HG02884 (cell line): ENCODE measurements around the gene PSD2.

ENCODE experiments used
- ATAC-seq: cut with Tn5 transposase; IDR thresholded peaks from one replicate; pipeline ENCODE4 v1.9.1; 2021; ENCODE audit warnings: mild to moderate bottlenecking, moderate library complexity; ENCODE audit not compliant: unreplicated experiment

PSD2 gene

DNA sequence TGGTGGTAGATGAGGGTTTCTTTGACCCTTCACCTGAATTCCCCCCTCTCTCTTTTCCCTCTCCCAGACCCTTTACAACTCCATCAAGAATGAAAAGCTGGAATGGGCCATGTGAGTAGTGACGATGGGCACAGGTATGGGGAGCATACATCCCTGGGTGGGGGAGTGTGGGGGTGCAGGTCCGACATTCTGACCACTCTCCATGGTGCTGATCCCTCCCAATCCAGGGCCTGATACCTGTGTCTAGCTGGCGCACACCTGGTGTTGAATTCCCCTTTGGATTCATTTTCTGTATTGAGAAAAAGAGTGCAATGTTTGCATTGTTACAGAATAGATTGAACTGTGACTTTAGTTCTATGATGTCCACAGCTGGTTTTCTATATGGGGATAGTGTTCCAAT is 40.0 kb downstream of the PSD2 start:
- no peak for ATAC-seq

DNA sequence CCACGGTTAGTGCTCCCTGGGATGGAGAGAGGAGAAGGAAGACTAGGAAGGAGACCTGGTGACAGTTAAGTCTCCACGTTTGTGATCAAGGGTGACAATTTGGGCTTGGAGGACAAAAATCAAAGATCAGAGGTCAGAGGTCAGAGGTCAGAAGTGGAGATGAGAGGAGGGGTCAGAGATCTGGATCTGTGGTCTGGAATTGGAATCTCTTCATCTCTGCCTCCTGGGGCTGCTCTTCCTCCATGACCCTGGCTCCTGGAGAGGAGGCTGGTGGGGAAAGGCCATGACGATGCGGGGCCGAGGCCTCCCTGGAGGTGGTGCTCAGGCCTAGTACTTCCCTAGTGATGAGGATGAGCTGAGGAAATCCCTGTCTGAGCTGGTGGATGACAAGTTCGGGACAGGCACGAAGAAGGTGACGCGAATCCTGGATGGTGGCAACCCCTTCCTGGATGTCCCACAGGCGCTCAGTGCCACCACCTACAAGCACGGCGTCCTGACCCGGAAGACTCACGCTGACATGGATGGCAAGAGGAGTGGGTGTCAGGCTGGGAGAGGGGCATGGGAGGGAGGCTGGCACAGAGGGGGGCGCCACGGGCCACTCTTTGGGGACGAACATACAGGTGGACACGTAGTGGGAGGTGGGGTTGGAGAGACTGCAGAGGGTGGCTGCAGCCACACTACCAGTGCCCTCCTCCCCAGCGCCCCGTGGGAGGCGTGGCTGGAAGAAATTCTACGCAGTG is 41.0 kb downstream of the PSD2 start:
- ATAC-seq = no peak

DNA sequence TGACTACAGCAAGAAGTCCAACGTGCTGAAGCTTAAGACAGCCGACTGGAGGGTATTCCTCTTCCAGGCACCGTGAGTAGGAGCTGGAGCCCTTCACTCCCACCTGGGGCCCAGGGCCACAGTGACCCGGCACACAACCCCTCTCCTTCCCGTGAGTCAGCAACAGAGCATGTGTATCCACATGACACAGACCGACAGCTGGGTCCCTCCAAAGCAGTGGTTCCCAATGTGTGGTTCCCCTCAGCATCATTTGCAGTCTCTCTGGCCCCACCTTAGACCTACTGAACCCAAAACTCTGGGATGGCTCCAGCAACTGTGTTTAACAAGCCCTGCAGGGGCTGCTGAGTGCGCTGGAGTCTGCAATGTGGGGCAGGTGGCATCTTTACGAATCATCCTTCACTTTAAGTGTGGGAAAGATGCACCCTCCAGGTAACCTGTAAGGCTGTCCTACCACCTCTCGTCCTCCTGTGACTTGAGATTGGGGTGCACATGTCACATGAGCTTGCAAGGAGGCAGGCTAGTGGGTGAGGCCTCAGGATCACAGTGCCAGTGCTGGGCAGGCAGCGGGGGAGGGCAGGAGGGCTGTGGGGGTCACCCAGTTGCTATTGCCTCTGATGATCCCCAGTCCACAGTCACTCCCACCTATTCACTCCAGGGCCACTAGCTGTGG is 42.2 kb downstream of the PSD2 start:
- ATAC-seq = no peak

DNA sequence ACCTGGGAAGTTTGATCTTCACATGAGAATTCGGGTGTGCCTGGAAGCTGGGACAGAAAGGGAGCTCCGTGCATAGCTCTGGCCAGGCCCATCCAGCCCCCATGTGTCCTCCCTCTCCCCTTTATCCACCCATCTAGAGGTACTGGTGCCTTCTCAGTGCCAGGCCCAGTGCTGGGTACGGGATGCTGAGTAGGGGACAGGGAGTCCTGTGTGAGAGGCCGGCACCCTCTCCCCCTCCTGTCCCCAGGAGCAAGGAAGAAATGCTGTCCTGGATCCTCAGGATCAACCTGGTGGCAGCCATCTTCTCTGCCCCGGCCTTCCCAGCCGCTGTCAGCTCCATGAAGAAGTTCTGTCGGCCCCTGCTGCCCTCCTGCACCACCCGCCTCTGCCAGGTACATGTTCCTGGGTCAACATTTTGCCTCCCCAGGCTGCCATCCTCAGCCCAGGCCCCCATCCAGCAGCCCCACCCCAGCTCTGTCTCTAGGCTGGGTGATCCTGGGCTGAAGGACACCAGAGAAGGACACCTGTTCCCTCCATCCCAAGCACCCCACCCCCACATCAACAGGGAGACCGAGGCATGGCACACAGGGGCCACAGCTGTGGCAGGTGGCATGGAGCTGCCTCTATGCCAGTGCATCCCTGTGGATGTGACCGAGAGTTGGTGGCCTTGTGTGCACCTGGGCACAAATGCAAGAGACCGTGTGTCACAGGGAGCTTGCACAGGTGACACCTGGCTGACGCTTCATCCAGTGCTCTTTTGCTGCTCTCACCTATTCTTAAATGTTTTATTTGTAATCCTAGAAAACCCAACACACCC is 43.0 kb downstream of the PSD2 start:
- no peak for ATAC-seq

DNA sequence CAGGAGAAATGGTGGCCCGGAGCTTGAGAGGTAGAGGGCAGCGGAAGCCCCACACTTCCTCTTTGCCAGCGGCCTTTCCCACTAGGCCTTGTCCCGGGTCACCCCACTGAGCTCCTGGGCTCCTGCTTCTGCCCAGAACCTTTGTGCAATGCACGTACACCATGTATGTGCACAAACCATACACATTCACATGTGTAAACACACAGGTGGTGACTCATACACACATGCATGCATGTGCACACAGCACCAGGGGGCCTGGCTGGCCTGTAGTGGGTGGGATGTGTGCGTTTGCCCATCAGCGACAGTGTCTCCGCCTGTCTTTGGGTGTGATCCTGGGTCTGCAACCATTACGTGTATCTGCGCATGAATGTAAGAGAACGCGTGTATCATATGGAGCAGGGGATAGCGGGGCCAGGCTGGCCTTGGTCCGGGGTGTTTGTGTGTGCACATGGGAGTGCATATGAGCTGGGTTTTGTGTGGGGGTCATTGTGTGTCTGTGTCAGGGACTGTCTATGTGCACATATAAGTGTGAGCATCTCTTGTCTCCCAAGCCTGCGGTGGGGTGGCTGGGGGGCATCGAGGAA is 43.7 kb downstream of the PSD2 start:
- ATAC-seq = no peak

DNA sequence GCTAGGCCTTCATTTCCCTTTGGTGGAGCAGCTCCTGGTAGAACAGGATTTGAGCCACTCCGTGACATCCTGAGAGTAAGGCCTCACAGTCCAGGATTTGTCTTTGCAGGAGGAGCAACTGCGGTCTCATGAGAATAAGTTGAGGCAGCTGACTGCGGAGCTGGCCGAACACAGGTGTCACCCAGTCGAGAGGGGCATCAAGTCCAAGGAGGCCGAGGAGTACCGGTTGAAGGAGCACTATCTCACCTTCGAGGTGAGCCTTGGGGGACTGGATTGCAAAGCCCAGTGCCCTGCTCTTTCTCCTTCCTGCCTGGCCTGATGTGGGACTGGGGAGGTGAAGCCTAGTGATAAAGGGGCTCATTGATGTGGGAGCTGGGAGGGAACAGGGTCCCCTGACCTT is 44.3 kb downstream of the PSD2 start:
- no peak for ATAC-seq

DNA sequence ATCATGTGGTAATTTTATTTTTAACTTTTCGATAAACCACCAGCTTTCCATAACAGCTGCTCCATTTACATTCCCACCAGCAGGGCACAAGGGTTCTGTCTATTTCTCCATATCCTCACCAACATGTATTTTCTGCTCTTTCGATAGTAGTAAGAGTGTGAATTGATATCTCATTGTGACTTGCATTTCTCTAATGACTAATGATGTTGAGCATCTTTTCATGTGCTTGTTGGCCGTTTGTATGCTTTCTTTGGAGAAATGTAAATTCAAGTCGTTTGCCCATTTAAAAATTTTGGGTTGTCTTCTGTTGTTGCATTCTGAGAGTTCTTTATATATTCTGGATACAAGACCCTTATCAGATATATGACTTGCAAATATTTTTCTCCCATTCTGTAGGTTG is 45.9 kb downstream of the PSD2 start:
- no peak for ATAC-seq

DNA sequence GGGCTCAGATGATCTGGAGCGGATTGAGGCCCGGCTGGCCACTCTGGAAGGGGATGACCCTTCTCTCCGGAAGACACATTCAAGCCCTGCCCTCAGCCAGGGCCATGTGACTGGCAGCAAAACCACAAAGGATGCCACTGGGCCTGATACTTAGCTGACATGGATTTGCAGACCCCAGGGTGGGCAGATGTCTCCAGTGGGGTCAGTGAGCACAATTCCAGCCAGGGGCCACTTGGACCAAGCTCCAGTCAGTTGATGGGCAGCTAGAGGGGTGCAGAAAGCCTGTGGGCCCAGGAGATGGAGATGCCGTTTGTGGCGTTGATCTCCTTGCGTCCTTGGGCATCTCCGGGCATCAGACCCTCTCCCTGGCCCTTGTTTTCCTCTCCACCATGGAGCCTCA is 46.7 kb downstream of the PSD2 start:
- no peak for ATAC-seq

DNA sequence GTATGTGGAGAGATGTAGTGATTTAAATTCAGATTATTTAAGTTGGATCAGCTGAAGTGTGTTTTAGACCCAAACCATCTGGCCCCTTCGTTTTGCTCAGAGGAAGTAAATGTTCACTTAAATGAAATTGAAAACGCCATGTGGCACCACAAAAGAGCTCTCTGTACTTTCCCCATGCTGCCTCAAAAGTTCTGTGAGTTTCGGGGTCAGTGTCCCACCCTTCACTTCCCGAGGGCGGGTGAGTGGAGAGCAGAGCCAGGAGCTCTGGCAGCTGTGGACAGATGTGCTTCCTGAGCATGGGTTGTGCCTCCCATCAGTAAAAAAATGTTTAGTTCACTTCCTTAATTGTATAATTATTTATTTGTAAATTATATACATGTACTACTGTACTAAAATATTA is 48.4 kb downstream of the PSD2 start:
- no peak for ATAC-seq

DNA sequence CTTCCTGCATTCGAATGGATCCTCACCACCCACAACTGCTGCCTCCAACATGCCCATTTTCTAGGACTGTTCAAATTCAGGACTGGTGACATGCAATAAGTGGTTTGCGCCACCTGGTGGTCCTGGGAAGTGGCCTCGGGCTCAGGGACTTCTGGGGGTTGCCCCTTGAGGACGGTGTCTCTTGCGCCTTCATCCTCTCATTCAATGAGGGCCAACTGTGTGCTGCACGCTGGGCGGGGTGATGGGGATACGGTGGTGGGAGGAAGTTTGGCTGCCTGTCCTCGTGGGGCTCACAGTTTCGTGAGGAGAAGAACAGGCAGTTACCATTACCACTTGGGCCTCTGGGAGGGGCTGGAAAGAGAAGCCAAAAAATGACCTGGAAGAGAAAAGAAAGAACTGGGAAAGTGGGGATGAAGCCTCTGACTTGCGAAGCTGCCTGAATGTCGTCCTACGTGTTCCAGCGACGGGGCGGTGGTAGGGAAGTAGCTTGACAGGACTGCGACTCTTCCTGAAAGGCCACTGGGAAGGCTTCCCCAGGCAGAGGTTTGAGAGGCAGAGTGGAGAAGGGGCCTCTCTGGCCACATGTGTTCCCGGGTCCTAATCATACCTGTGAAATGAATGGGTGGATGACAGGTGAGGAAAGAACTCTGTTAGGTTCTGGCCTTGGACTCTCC is 49.0 kb downstream of the PSD2 start:
- peak; percentile 41 for ATAC-seq

DNA sequence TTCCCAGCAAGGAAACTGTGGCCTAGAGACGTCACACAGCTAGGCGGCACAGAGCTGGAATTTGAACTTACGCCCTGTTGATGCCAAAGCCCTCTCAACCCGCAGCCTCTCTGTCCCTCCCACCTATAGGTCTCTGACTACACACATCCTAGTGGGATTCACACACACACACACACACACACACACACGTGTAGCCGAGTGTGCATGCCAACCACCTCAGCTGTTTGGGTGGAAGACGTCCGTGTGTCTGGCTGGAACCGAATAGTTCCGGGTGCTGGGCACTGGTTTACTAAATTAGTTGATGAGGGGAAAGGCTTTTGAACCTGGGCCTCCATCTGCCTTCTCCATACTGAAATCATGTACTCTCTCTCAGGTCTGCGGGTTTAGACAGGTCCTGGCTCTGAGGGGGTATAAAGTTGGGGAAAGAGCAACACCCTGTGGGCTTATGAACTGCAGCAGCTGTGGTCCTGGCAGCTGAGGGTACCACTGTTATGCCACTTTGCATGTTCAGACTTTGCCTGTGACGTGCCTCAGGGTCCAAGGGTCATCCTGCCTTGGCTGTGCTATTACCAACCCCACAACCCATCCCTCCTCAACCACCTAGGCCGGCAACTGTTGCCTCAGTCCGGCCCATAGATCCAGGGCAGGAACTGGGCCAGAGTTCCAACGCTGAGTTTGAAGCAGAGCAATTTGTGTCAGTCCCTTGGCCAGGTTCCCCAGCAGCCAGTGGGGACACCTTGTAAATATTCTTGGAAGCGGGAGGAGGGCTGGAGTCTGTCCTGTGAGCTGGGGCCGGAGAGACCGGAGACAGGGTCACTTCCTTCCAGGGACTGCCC is 50.5 kb downstream of the PSD2 start:
- no peak for ATAC-seq

DNA sequence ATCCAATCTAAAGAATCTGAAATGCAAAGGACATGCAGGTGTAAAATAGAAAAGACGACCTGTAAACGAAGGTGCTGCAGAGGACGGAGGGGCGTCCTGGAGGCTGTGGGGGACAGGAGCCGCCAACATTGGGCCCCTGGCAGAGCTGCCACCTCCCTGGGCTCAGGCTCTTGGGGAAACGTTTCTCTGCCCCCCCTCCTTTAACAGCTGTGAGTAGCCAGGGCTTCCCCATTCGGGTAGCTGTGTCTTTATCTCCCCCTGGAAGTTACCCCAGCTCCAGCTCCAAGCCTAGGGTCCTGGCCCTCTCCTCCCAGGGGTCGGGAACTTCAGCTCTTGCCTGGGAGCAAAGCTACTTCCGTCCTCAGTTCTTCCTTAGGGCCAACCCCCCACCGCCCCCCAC is 51.5 kb downstream of the PSD2 start:
- no peak for ATAC-seq

DNA sequence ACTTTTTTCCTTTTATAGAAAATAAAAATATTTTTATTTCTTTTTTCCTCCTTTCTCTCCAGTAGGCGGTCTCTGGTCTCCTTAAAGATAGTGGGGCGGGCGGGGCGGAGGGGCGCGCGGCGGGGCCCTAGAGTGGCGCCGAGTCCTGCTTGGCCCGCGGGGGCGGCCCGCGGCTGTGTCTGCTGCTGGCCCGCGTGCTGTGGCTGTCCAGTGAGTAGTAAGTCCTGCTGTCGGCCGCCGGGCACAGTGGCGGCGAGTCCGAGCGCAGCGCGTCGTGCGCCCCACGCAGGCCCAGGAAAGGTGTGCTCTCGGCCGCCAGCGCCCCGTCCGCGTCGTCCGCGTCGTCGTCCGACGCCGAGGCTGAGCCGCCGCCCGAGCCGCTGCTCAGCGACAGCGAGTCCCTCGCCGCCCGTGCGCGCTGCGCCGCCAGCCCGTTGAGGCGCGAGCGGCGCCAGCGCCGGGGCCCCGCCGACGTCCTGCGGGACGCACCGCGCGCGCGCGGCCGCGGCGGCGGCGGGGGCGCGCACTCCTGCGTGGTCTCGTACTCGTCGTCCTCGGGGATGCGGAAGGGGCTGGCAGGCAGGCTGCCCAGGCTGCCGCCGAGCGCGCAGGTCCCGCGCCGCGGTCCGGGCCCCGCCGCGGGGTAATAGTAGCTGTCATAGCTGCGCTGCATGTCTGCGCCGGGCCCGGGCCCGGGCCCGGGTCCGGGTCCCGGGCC is 52.3 kb downstream of the PSD2 start:
- peak; percentile 60 for ATAC-seq

DNA sequence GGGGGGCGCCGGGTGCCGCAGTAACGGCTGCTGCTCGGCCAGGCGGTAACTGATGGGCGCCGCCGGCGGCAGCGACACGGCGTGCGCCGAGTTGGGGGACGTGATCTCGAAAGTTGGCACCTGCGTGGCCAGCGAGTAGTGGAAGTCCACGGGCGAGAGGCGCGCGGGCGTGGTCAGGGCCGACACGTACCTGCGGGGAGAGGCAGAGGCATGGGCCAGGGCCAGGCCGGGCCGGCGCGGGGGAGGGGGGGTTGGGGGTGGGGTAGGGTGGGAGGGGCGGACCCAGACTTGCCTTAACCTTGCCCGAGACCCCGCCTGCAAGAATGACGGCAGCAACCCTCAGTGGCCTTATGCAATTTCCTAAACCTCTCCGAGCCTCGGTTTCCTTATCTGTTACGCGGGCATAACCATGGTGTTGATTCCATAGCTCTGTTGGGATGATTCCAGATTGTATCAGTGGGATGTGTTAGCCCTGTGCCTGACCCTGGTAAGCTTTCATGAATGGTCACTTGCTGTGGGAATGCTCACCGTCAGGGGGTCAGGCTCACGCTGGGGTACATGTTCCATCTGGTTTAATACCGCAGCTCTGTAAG is 53.0 kb downstream of the PSD2 start:
- peak; percentile 18 for ATAC-seq

DNA sequence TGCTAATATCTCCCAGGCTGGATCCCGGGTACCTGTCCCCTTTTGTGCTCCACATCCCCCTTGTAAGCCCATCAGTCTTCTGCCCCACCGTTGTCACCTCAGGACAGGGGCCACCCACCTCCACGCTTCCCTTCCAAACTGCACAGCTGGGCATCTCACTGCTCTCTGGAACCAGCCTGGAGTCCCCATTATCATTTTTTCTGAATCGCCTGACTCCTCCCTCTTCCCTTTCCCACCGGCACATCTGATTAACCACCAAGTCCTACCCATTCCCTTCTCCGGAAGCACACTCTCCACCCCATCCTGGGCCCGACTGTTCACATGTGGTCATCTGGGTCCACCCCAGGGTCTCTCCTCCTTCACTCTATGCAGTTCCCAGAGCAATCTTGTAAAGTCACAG is 53.9 kb downstream of the PSD2 start:
- ATAC-seq = no peak

DNA sequence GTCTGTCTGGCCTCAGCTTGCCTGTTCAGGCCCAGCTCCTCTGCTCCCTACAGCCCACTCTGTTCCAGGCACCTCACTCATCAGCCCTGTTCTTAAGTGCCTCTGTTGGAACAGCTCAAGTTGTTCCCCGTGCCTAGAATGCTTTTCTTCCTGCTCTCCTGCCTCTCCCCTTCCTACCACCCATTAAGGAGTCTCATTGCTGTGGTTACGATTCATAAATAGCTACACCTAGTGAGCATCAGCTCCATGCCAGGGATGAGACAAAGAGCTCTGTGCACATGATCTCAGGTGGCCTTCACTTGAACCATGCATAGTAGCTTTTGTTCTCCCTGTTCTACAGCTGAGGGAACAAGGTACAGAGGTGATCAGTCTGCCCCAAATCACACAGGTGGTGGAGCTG is 54.3 kb downstream of the PSD2 start:
- ATAC-seq = no peak

DNA sequence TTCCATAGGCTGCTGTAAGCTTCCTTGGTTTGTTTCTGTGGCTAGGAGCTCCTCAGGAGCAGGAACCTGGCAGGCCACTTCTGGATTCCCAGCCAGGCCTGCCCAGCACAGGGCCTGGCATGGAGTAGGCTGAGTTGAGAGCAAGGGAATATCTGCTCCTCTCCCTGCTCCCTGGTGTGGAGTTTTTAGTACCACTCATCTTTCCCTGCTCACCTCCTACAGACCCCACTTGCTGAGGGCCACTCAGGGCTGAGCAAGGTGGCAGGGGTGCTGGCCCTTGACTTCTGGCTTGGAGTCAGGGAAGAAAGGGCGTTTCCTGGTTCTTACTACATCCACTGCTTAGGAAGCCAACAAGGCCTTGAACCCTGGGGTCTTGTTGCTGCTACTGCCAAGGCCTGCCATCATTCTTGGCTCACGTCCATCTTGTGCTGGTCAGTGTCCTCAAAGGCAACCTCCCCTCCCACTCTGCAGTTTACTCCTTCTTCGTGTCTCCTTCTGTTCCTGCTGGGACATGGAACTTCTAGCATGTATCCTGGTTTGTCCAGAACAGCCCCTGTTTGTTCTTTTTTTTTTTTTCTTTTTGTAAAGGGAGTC is 54.9 kb downstream of the PSD2 start:
- no peak for ATAC-seq

DNA sequence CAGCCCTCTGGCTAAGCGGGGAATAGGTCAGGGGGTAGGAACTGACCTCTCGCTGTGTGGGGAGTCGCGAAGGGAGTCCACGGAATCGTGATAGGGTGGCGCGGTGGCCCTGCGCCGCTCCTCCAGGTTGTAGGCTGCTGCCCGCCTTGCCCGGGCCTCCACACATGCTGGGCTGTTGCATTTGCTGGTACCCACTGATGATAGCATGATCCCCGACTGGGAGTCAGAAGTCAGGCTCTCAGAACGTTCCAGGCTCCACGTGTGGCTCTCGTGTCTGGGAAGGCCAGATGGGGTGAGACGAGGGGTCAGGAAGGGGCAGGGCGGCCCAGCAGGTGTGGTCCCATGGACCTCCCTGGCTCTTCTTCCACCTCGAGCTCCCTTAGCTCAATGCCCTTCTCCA is 56.0 kb downstream of the PSD2 start:
- no peak for ATAC-seq

DNA sequence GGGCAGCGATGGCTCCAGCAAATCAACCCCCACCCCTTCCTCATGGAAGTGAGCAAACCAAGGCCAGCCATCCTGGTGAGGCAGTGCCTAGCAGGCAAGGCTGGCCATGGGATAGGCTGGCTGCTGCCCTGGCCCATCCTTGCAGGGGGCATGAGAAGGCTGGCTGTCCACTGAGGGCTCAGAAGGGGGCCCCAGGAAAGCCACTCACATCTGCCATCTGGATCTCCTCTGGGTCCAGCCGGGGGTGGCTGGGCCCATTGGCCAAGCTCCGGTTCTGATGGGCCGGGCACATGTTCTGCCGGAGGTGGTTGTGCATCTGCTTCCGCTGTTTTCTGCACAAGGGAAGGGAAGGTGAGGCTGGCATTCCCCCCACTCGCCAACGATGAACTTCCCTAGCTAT is 57.1 kb downstream of the PSD2 start:
- ATAC-seq = no peak
